ENCODE results near the gene NSD2.

Gene NSD2

GRCh38 chr4:1856071-1856942 is 14.9 kb upstream of the NSD2 start, which contains the start of gene LETM1 (continued):
- TF ChIP-seq HOXD13 (CRISPR knock-in tag; IDR thresholded peaks at IDR 0.05; ENCODE audit: borderline replicate concordance): no peak
- TF ChIP-seq ZNF2 (tag by site-specific recombination; IDR thresholded peaks at IDR 0.05): no peak; the same call in 1 of the 2 replicates
- TF ChIP-seq ZNF155 (tag by site-specific recombination; IDR thresholded peaks at IDR 0.05): no peak
- TF ChIP-seq SP3 (tag by site-specific recombination; IDR thresholded peaks at IDR 0.05): peak; percentile 55
- TF ChIP-seq KLF8 (tag by site-specific recombination; IDR thresholded peaks at IDR 0.05): 0 out of 2 replicates have a peak, but pooled peaks have one; percentile 35
- TF ChIP-seq ZEB2 (tag by site-specific recombination; IDR thresholded peaks at IDR 0.05): peak; percentile 74; the same call in 1 of the 2 replicates
- TF ChIP-seq ZNF791 (tag by site-specific recombination; IDR thresholded peaks at IDR 0.05): no peak
- TF ChIP-seq ZNF707 (tag by site-specific recombination; IDR thresholded peaks at IDR 0.05): no peak
- TF ChIP-seq, protein P1, sequence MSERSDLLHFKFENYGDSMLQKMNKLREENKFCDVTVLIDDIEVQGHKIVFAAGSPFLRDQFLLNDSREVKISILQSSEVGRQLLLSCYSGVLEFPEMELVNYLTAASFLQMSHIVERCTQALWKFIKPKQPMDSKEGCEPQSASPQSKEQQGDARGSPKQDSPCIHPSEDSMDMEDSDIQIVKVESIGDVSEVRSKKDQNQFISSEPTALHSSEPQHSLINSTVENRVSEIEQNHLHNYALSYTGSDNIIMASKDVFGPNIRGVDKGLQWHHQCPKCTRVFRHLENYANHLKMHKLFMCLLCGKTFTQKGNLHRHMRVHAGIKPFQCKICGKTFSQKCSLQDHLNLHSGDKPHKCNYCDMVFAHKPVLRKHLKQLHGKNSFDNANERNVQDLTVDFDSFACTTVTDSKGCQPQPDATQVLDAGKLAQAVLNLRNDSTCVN (tag by site-specific recombination; optimal IDR thresholded peaks at IDR 0.05): peak; percentile 84
- TF ChIP-seq, protein P2, sequence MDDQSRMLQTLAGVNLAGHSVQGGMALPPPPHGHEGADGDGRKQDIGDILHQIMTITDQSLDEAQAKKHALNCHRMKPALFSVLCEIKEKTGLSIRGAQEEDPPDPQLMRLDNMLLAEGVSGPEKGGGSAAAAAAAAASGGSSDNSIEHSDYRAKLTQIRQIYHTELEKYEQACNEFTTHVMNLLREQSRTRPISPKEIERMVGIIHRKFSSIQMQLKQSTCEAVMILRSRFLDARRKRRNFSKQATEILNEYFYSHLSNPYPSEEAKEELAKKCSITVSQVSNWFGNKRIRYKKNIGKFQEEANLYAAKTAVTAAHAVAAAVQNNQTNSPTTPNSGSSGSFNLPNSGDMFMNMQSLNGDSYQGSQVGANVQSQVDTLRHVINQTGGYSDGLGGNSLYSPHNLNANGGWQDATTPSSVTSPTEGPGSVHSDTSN (CRISPR knock-in tag; IDR thresholded peaks at IDR 0.05): peak; percentile 24; the same call in 1 of the 2 replicates
- TF ChIP-seq, protein P3, sequence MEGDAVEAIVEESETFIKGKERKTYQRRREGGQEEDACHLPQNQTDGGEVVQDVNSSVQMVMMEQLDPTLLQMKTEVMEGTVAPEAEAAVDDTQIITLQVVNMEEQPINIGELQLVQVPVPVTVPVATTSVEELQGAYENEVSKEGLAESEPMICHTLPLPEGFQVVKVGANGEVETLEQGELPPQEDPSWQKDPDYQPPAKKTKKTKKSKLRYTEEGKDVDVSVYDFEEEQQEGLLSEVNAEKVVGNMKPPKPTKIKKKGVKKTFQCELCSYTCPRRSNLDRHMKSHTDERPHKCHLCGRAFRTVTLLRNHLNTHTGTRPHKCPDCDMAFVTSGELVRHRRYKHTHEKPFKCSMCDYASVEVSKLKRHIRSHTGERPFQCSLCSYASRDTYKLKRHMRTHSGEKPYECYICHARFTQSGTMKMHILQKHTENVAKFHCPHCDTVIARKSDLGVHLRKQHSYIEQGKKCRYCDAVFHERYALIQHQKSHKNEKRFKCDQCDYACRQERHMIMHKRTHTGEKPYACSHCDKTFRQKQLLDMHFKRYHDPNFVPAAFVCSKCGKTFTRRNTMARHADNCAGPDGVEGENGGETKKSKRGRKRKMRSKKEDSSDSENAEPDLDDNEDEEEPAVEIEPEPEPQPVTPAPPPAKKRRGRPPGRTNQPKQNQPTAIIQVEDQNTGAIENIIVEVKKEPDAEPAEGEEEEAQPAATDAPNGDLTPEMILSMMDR (tag by site-specific recombination; IDR thresholded peaks at IDR 0.05): peak; percentile 83

GRCh38 chr4:1856943-1857699 is 14.1 kb upstream of the NSD2 start:
- H3K36me3 ChIP-seq (ENCODE audit: control insufficient read depth in 2 of 2, insufficient read depth in 1 of 2, low read length in 2 of 2): peaks cover 0 to 12% of the 10 kb centered on the region in 2 experiments; a peak in 1 of 3 replicates
- H3K4me3 ChIP-seq (ENCODE audit: low read depth, low read length): peak overlapping the region; percentile 60
- H3K27ac ChIP-seq (ENCODE audit: extremely low read depth, low read depth, low read length): peak overlapping the region; percentile 77; the same call in 1 of the 2 replicates
- ChIA-PET POLR2A (interaction anchor here (1.0 kb wide), 1 partner anchor 10 kb away, joined by 3 read pairs; no protein-coding TSS in a partner anchor), CTCF (interaction anchor here (0.6 kb wide), 1 partner anchor 745 kb away, joined by 5 read pairs; no protein-coding TSS in a partner anchor)
- no peaks in the 10 kb centered on the region for H3K9me3 ChIP-seq (ENCODE audit: control insufficient read depth, insufficient read depth, low read depth, low read length)
- TF ChIP-seq, protein P4, sequence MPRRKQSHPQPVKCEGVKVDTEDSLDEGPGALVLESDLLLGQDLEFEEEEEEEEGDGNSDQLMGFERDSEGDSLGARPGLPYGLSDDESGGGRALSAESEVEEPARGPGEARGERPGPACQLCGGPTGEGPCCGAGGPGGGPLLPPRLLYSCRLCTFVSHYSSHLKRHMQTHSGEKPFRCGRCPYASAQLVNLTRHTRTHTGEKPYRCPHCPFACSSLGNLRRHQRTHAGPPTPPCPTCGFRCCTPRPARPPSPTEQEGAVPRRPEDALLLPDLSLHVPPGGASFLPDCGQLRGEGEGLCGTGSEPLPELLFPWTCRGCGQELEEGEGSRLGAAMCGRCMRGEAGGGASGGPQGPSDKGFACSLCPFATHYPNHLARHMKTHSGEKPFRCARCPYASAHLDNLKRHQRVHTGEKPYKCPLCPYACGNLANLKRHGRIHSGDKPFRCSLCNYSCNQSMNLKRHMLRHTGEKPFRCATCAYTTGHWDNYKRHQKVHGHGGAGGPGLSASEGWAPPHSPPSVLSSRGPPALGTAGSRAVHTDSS (tag by site-specific recombination; IDR thresholded peaks at IDR 0.05): no peak
- peak; percentile 71 for TF ChIP-seq ZIC2 (tag by site-specific recombination; IDR thresholded peaks at IDR 0.05)
- peak; percentile 90 for TF ChIP-seq ZBTB6 (tag by site-specific recombination; IDR thresholded peaks at IDR 0.05)
- no peak for TF ChIP-seq ZNF785 (tag by site-specific recombination; IDR thresholded peaks at IDR 0.05)
- TF ChIP-seq ZNF433 (tag by site-specific recombination; IDR thresholded peaks at IDR 0.05; ENCODE audit: low read depth): no peak
- TF ChIP-seq ZNF341 (tag by site-specific recombination; IDR thresholded peaks at IDR 0.05; ENCODE audit: low read depth): peak; percentile 15; the same call in 1 of the 2 replicates
- H3K4me1 ChIP-seq (ENCODE audit: control insufficient read depth, insufficient read depth, low read length): no peaks in the 10 kb centered on the region
